Measurements from ENCODE around the gene CD300A. TPM values are rescaled to one million over a fixed set of nuclear protein-coding genes. Genes with fewer than 3 reads are reported as not detected.
A peak's percentile ranks its signal among the peaks of the same experiment; 100 is the strongest.

Gene CD300A
- not detected for polyA plus RNA-seq (2013, experiment 1 of 2; ENCODE audit: insufficient read length)
- polyA plus RNA-seq (2013, experiment 2 of 2; ENCODE audit: insufficient read length), result not detected

- DNase-seq, result no peak
These were observed at the start of gene CD300A for GRCh38 chr17:74466111-74466827. CD300A (plus strand) TSS chr17:74466634; CDS start chr17:74466704, 70 bp downstream.

- DNase-seq, result peak; percentile 29
These were observed 49.0 kb upstream of the CD300A start for GRCh38 chr17:74417178-74418045.

DNA sequence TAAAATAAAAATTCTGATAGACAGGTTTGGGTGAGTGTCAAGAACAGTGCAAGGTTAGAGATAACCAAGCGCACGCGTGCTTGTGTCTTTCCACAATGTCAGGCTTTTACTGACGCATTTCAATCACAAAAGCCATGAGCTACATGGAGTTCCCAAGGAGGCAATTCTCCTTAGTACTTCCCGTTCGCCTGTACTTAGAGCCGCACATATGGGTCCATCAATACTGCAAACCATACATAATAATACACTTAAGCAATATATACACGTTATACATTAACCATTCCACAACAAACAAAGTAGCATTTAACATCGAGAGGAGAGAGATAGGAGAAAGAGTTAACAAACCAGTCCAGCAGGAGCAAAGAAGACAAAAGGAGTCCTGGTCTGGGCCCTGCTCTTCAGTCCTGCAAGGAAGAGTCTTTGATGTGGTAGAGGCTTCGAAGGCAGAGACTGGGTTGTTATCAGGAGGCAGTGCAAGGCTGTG is 46.5 kb upstream of the CD300A start:
- DNase-seq, result no peak

- no peak for DNase-seq
These were observed 42.3 kb upstream of the CD300A start for GRCh38 chr17:74424117-74424516.

- DNase-seq, result no peak
These were observed 41.8 kb upstream of the CD300A start for GRCh38 chr17:74424657-74425056.

GRCh38 chr17:74426551-74427047 is 39.8 kb upstream of the CD300A start:
- no peak for DNase-seq

DNA sequence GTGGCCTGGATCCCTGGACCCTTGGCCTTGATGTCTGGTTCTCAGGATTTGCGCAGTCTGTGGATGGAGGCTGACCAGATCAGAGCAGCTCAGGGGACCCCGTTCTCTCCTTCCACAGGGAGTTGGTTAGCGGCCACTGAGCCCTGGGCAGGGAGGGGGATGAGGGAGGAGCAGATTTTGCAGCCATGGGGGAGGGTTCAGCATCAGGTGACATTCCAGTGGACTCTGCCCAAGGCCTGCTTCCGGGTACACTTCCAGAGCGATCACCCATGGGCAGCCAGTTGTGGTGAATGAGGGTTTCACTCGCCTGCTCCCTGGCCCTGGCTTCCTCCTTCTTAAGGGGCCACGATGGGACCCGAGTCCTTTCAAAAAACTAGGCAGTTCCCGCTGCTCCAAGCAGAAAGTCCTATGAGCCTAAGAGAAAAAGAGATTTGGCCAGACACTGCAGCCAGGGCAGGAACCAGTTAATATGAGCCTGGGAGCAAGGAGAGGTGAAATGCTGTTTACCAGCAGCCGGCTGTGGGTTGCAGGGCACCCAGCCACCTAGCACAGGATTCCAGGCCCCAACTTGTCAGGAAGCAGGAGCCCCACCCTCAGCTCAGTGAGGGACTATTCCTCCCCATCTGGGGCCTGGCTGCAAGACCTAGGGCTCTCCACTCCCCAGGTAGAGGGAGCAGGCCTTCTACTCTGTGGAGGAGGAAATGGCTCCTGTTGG is 39.2 kb upstream of the CD300A start:
- no peak for DNase-seq

GRCh38 chr17:74427763-74428153 is 38.7 kb upstream of the CD300A start:
- DNase-seq, result no peak

GRCh38 chr17:74429604-74430384 is 36.6 kb upstream of the CD300A start:
- no peak for DNase-seq

DNA sequence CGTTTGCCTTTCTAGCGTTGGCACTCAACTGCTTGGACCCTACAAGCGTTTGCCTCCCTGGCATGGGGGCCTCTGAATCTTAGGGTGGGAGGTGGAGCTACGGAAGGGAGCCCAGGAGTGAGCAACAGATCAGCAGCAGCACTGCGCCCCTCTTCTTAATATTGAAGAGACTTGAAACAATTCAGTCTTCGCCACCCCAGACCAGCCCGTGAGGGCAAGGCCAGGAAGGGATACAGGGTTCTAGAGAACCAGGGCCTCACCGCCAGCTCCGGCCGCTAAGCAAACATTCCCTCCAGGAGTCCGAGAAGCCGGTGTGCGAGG is 36.1 kb upstream of the CD300A start:
- no peak for DNase-seq

DNA sequence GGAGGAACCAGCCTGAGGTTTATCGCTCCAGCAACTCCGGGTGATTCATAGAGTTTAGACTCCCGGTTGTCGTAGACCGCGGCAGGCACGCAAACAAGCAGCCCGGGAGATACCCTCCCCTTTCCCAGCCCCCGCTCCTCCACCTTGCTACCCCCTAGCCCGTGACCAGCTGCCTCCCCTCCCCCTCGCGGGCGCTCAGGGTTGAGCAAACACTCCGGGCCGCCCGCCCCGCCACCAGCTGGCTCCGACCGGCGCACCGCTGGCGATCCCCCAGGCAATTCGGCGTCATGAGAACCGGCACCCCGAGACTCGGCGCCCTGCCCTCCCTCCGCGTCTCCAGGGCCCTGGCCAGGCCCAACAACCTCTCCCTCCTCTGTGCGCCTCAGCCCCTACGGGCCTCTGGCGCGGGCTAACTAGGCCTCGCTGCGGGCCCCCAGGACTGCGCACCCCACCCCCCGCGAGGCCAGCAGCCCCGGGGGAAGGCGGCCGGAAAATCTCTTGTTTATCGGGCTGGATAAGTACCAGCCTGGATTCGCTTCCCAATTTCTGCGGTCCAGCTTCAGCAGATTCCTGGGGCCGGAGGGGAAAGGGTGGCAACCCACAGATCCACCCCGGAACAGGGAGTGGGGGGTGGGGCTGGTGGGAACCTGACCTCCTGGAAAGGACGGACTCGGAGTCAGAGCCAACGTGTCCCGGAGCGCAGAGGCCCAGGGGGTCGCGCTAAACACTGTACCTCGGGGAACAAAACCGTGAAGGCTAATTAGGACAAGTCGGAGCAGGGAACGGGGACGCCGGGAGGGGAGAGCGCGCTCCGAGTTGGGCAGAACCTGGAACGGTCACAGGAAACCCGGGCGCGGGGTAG is 35.5 kb upstream of the CD300A start:
- peak; percentile 63 for DNase-seq

GRCh38 chr17:74431568-74432423 is 34.6 kb upstream of the CD300A start, which contains the start of gene GPRC5C:
GPRC5C (plus strand) TSS chr17:74432088; CDS start chr17:74439777, 7,689 bp downstream.
- DNase-seq, result peak; percentile 10

DNA sequence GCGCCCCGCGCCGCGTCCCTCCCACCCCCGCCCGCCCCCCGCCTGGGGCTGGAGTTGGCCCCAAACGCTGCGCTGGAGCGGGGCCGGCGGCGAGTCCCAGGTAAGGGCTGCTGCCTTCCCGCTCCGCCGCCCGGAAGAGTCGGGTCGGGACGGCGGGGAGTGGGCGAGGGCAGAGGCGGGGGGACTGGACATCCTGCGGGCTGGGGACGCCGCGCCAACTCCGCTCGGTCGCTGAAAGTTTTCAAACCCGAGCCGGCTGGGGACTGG is 34.1 kb upstream of the CD300A start:
- DNase-seq, result no peak

GRCh38 chr17:74432766-74433391 is 33.6 kb upstream of the CD300A start:
- DNase-seq, result no peak

GRCh38 chr17:74433421-74434121 is 32.9 kb upstream of the CD300A start:
- DNase-seq, result no peak

DNA sequence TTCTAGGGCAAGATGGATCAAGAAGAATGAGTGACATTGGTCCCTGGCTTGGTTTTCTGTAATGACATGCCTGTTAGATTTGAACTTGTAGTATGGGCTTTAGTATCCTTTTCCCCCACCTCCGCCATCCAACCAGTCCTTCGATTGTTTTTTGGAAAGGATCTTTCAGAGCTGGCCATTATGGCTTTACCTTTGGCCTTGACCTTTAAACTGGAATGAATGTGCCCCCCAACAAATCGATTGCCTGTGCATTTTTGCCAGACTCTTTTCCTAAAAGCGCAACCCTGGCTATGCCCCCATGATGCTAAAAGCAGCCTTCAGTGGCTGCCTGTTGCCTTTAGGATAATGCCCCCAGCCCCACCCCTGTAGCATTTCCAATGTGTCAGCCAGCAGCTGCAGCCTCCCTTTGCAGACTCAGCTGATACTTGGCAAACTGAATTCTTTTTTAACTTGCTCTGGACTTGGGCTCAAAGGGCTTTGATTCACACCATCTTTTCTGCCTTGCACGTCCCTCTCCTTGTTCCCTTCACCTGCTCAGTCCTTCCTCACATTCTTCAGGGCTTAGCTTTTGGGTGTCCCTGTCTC is 30.6 kb upstream of the CD300A start:
- DNase-seq, result no peak

- no peak for DNase-seq
These were observed 28.7 kb upstream of the CD300A start for GRCh38 chr17:74437702-74438101.

Measured in fibroblast of skin of abdomen (primary cell).